Muscle layer of duodenum (tissue), 2 donors: ENCODE measurements around the gene MAGI1.

Experiments
- H3K27ac ChIP-seq: one replicate; pipeline ENCODE4 v1.7.0; 2013; ENCODE audit warnings: mild to moderate bottlenecking, low read length
- H3K27me3 ChIP-seq: one replicate; pipeline ENCODE4 v1.7.0; 2013; ENCODE audit warnings: low read depth, mild to moderate bottlenecking, control low read depth, low read length
- H3K36me3 ChIP-seq, 2 donors: one replicate each; pipeline ENCODE4 v1.7.0; 2013; ENCODE audit warnings: low read length in 2 of 2, control low read depth in 1 of 2, mild to moderate bottlenecking in 1 of 2; ENCODE audit not compliant: insufficient read depth in 2 of 2, control insufficient read depth in 1 of 2
- H3K4me1 ChIP-seq, 2 donors: one replicate each; pipeline ENCODE4 v1.7.0; 2013; ENCODE audit warnings: low read length in 2 of 2, mild to moderate bottlenecking in 2 of 2, control low read depth in 1 of 2, moderate library complexity in 1 of 2; ENCODE audit not compliant: insufficient read depth in 2 of 2, control insufficient read depth in 1 of 2
- H3K4me3 ChIP-seq, 2 donors: one replicate each; pipeline ENCODE4 v1.7.0; 2013; ENCODE audit warnings: low read length in 2 of 2, low read depth in 1 of 2, mild to moderate bottlenecking in 1 of 2
- H3K9me3 ChIP-seq, 2 donors: one replicate each; pipeline ENCODE4 v1.7.0; 2013; ENCODE audit warnings: low read length in 2 of 2, control low read depth in 1 of 2, mild to moderate bottlenecking in 1 of 2; ENCODE audit not compliant: control insufficient read depth in 1 of 2
- donor health status: healthy.

MAGI1 gene

GRCh38 chr3:65478551-65479500 lies 559.9 kb downstream of the MAGI1 start:
- Histone ChIP-seq H3K36me3 (peaks cover 0 to 3% of the 10 kb centered on the region in 2 donors), H3K27me3 (no peaks in the 10 kb centered on the region), H3K27ac (no peak overlapping the region), H3K9me3 (no peaks in the 10 kb centered on the region), H3K4me3 (no peak overlapping the region), H3K4me1 (peaks cover 0 to 12% of the 10 kb centered on the region in 2 donors)

- Histone ChIP-seq H3K4me3 (no peak overlapping the region), H3K36me3 (peaks cover 0 to 3% of the 10 kb centered on the region in 2 donors), H3K9me3 (no peaks in the 10 kb centered on the region), H3K27me3 (no peaks in the 10 kb centered on the region), H3K27ac (no peak overlapping the region), H3K4me1 (no peaks in the 10 kb centered on the region)
These were observed 565.0 kb downstream of the MAGI1 start for GRCh38 chr3:65473736-65474135.

GRCh38 chr3:65472501-65472900 lies 566.2 kb downstream of the MAGI1 start:
- Histone ChIP-seq H3K4me3 (no peak overlapping the region), H3K36me3 (peaks cover 0 to 3% of the 10 kb centered on the region in 2 donors), H3K27me3 (no peaks in the 10 kb centered on the region), H3K27ac (no peak overlapping the region), H3K9me3 (no peaks in the 10 kb centered on the region), H3K4me1 (no peaks in the 10 kb centered on the region)

- Histone ChIP-seq H3K9me3 (no peaks in the 10 kb centered on the region), H3K36me3 (no peaks in the 10 kb centered on the region), H3K4me1 (no peaks in the 10 kb centered on the region), H3K27ac (no peak overlapping the region), H3K27me3 (no peaks in the 10 kb centered on the region), H3K4me3 (no peak overlapping the region)
These were observed 572.3 kb downstream of the MAGI1 start for GRCh38 chr3:65466300-65466988.

- no peaks in the 10 kb centered on the region for H3K4me1 ChIP-seq
- no peaks in the 10 kb centered on the region for H3K9me3 ChIP-seq
- H3K4me3 ChIP-seq, result no peak overlapping the region
- H3K27me3 ChIP-seq, result no peaks in the 10 kb centered on the region
- no peak overlapping the region for H3K27ac ChIP-seq
- no peaks in the 10 kb centered on the region for H3K36me3 ChIP-seq
These were observed 588.8 kb downstream of the MAGI1 start for GRCh38 chr3:65449841-65450428.

GRCh38 chr3:65448120-65448519 lies 590.6 kb downstream of the MAGI1 start:
- Histone ChIP-seq H3K4me3 (no peak overlapping the region), H3K4me1 (no peaks in the 10 kb centered on the region), H3K27me3 (no peaks in the 10 kb centered on the region), H3K27ac (no peak overlapping the region), H3K9me3 (no peaks in the 10 kb centered on the region), H3K36me3 (no peaks in the 10 kb centered on the region)

GRCh38 chr3:65445573-65446169 lies 593.0 kb downstream of the MAGI1 start:
- Histone ChIP-seq H3K4me3 (no peak overlapping the region), H3K9me3 (no peaks in the 10 kb centered on the region), H3K27ac (no peak overlapping the region), H3K36me3 (no peaks in the 10 kb centered on the region), H3K4me1 (no peaks in the 10 kb centered on the region), H3K27me3 (no peaks in the 10 kb centered on the region)

GRCh38 chr3:65444447-65444815 lies 594.3 kb downstream of the MAGI1 start:
- Histone ChIP-seq H3K27ac (no peak overlapping the region), H3K36me3 (no peaks in the 10 kb centered on the region), H3K4me1 (no peaks in the 10 kb centered on the region), H3K27me3 (no peaks in the 10 kb centered on the region), H3K4me3 (no peak overlapping the region), H3K9me3 (no peaks in the 10 kb centered on the region)

- Histone ChIP-seq H3K36me3 (no peaks in the 10 kb centered on the region), H3K27ac (no peak overlapping the region), H3K4me1 (no peaks in the 10 kb centered on the region), H3K4me3 (no peak overlapping the region), H3K9me3 (no peaks in the 10 kb centered on the region), H3K27me3 (no peaks in the 10 kb centered on the region)
These were observed 594.8 kb downstream of the MAGI1 start for GRCh38 chr3:65443739-65444446.

- peaks cover 0 to 3% of the 10 kb centered on the region in 2 donors for H3K36me3 ChIP-seq
- no peaks in the 10 kb centered on the region for H3K4me1 ChIP-seq
- no peaks in the 10 kb centered on the region for H3K27me3 ChIP-seq
- H3K27ac ChIP-seq, result no peak overlapping the region
- H3K9me3 ChIP-seq, result no peaks in the 10 kb centered on the region
- no peak overlapping the region for H3K4me3 ChIP-seq
These were observed 599.0 kb downstream of the MAGI1 start for GRCh38 chr3:65439641-65440284.
